ENCODE measurements around the gene SMYD3.

The SMYD3 gene

DNA sequence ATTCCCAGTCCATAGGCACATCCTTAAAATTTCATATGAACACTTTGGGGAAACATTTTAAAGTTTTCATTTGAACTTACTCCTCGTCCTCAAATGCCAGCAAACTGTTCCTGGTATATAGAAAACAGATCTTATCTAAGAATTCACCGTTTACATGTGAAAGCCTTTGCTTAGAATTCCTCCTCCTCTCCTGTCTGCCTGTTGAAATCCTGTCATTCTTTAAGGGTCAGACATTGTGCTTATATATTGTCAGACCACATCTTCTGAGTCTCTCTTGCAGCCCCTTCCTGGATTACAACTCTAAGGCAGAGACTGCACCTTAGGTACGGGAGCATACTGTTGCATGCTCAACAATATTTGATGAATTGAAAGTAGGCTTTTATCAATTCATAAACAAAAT is 239.7 kb downstream of the SMYD3 start:
- DNase-seq: no peak

DNA sequence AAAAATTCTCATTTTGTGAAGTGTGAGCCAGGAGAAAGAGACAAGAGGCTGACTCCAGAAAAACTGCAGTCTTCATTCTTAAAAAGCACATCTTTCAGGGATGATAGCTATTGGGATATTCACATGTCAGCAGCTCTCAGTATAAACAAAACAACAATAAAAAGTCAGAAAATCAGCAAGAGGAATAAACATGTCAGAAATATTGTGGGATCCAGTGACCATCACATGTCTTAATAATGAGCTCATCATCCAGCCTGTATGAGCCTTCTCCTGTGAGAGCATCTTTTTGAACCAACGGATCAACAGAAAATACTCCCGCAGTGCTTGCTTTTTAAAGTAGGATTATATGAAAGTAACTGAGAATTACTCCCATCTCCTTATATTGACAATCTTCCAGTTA is 241.6 kb downstream of the SMYD3 start:
- DNase-seq: no peak

DNA sequence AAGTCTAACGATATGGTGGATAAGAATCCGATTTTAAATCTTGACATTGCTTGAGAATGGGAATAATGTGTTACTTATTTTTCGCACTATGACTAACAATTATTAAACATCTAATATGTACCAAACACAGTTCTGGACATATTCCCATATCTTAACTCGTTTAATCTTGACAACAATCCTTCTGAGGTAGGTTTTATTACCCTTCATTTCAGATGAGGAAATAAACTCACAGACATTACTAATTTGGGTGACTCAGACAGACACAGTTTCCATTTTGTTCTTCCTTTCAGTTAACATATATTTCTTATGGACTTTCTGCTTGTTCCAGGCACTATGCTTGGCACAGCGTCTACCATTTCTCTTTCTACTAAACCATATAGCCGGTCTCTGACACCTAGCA is 244.8 kb downstream of the SMYD3 start:
- no peak for DNase-seq

DNA sequence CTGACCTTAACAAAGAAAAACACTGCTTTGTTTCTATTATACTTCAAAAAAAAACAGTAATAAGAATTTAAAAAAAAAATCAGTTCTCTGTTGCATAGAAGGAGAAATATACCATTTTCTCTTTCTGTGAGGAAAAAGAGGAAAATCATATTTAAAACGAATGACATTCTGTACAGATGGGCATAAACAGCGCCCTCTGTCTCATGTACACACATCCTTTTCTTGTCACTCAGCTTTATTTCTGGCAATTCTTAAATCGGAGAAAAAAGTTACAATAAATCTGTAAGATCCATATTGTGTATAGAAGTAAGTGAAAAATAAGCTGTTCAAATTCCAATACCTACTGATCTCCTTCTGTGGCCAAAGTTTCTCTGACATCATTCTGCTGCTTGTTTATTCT is 245.4 kb downstream of the SMYD3 start:
- no peak for DNase-seq

DNA sequence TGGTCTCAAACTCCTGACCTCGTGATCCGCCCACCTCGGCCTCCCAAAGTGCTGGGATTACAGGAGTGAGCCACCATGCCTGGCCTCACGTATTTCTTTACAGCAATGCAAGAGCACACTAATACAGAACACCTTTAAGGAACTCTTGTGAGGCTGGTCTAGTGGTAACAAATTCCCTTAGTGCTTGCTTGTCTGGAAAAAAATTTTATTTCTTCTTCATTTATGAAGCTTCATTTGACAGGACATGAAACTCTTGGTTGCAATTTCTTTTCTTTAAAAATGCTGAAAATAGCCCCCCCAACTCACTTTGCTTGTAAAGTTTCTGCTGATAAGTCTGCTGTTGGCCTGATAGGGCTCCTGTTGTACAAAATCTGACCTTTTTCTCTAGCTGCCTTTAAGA is 248.8 kb downstream of the SMYD3 start:
- DNase-seq: no peak

DNA sequence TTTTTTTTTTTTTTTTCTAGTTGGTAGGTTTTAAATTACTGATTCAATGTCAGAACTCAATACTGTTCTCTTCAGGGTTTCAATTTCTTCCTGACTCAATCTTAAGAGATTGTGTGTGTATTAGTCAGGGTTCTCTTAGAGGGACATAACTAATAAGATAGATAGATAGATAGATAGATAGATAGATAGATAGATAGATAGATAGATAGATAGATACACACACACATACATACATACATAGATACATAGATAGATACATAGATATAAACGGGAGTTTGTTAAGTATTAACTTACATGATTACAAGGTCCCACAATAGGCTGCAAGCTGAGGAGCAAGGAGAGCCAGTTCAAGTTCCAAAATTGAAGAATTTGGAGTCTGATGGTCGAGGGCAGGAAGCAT is 251.3 kb downstream of the SMYD3 start:
- no peak for DNase-seq

DNA sequence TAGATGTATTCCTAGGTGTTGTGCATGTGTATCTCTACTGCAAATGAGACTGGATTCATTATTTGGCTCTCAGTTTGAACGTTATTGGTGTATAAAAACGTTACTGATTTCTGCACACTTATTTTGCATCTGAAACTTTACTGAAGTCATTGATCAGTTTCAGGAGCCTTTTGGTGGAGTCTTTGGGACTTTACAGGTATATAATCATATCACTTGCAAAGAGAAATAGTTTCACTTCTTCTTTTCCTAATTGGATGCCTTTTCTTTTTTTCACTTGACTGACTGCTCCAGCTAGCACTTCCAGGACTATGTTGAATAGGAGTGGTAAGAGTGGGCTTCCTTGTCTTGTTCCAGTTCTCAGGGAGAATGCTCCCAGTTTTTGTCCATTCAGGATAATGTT is 252.2 kb downstream of the SMYD3 start:
- no peak for DNase-seq

DNA sequence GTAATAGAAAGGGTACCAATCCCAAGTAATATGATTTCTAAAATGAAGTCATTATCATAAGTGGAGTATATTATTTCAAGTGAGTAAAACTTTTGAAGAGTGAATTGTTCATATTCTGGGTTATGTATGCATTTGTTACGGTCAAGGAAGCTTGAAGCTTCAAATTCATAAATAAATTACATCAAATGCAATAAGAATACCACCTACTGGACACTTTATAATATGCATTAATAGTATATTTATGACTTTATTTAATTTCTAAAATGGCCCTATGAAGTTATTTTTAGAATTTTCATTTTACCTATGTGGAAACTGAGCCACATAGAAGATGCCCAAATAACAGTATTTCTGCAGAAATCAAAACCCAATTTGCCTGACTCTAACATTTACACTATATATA is 260.6 kb downstream of the SMYD3 start:
- no peak for DNase-seq

DNA sequence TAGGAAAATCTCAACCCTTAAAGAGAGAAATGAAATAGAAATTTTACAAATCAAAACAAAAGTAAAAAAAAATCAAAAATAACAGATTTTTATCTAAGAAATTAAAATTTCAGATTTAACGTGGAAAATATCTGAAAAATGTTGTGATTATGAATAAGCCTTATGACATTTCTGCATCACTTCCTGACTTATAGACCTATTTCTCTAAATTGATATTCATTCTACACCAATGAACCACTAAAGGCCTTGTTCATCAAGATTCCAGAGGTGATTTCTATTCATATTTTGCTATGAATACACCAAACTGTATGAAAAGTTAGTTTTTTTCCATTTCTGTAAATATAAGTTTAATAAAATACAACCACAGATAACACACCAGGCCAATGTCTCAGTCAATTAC is 261.5 kb downstream of the SMYD3 start:
- no peak for DNase-seq

DNA sequence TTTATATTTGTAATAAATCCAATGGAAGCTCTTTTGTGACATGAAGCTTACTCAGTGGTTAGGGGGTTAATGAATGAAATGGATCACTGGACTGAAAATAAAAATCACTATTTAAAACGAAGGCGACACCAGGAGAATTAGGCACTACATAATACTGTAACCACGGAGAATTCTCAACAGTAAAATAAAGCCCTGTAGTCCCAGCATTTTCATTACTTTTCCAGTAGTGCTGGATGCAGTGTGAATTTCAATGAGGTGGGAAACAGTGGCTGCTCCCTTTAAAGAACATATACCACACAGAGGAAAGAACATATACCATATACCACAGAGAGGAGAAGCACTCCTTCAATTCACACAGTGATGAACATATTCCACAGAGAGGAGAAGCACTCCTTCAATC is 275.0 kb downstream of the SMYD3 start:
- DNase-seq: no peak

DNA sequence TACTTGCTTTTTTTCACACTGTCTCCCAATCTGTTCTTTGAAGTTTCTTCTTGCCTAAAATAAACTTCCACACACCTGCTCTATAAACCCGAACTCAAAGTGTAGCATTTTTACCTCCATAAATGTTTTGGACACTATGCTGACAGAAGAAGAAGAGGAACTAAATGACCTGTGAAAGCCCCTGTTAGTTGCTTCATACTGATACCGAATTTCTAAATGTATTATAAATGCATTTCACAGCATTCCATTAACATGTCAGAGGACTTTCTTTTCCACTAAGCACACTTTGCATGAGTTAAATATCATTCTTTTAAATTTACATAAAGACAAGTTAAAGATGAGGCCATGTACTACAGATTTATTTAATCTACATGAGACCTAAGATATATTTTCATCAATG is 281.0 kb downstream of the SMYD3 start:
- DNase-seq: no peak

DNA sequence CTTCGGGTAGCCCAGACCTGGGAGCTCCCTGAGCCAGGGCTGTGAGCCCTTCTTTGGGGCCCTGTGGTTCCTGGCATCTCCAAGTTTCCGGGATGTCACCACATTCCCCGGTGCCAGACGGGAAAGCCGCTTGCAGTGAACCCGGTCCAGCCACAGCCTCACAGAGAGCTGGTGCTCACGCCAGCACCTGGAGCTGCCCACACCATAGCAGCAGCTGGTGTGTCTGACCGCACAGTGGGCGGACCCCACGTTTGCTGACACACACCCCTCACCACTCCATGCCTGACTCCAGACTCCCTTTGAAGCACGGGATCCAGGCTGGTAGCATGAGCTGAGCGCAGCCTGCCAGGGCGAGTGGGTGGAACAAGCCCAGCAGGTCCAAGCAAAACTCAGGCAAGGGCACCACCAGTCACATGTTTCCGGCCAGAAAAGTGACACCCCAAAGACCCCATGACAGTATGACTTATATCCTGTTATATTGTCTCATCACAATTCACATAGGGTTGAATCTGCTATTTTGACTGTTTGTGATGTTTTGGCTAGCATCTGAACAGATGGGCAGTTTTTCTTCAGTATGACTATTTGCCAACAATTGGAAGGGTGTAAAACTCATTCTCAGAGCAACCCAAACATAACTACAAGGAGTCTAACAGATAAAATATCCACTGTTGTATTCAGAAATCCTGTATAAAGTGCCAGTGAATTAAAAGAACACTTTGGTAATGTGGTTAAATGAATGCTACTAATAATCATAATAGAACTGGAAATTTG is 285.4 kb downstream of the SMYD3 start:
- DNase-seq: no peak

DNA sequence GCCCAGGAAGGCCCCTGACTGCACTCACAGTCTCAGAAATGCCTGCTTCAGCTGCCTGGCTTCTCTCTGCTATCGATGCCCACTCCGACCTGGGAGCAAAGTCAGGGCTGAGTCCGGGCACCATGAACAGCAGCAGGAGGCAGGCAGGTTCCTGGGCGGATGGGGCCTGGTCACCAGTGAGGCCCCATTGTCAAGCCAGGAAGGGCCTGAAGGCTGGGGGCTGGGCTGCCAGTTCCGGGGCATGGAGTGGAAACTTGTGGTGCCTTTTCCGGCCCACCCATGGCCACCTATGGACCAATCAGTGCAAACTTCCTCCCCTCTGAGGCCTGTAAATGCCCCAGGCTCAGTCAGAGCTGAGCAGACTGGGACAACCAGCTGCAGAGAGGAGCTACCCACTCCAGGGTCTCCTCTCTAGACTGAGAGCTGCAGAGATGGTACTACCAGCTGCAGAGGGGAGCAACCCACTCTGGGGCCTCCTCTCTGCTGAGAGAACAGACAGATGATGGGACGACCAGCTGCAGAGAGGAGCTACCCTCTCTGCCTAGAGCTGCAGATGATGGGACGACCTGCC is 286.5 kb downstream of the SMYD3 start:
- DNase-seq: no peak

DNA sequence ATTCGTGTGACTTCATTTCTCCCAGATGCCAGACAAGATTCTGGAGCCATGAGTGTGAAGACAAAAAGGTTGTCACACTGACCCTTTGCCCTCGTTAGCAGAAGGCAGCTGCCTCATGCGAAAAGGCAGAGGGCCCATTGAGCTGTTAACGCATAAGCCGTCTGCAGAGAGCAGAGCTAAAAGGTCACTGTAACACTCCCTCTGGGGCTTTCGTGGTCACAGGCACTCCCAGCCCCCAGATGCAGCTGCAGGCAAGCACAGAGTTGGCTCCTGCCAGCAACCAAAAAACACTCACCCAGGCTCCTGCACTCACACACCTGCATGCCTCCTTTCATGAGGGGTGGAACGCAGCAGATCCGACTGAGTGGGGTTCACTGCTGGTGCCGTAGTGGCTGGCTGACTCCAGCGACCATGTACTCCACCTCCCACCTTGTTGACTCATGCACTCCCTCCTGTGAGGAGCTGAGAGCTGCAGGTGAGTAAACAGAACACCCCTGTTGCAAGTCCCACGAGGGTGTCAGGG is 287.5 kb downstream of the SMYD3 start:
- DNase-seq: no peak

DNA sequence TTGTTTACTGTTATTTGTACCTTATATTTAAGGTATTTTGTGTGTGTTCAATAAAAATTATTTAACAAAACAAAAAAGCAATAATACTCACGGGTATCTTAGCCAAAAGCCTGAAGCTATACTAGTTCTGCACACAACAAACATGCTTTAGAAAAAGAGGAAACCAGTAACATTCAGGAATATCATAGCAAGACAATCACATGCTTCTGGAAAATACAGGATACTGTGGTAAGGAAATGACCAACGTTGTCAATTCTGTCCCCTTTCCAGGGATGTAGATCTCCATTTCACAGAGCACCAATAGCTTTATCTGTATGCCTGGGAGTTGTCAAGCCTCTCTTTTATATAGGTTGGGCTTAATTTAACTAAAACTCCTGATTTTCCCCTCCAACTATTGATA is 288.4 kb downstream of the SMYD3 start:
- no peak for DNase-seq

DNA sequence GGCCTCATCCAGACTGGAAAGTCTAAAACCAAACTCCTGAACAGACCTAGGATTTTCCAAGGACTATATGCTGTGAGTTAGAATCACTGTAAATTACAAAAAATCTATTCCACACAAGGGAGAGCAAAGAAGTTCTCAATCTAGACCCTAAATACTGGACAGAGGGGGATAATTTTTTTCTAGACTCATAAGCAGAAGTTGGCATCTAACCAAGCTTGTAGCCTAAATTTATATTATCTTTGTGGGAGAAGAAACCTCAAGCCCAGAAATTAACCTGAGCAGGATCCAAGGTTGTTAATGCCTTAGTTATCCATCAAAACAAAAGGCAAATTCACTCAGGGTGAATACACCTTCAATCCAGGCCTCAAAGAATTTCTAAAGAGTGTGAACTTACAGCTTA is 290.2 kb downstream of the SMYD3 start:
- no peak for DNase-seq

DNA sequence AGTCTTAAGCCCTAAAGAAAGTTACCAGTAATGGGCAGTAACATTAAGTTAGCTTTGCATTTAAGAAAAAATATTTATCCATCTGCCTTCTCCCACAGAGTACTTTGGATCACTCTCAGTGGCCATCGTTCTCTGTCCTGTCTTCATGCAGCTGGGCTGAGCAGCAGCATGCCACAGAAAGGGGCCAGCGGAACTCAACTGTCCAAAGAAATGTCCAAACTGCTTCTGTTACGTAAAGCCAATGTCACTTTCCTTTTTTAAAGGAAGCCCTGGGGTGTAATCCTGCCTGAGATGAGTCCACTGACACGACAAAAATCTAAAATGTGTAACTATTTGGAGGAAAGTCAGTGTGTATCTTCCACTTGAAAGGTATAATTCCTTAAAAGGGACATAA is 291.6 kb downstream of the SMYD3 start:
- DNase-seq: peak; percentile 22

DNA sequence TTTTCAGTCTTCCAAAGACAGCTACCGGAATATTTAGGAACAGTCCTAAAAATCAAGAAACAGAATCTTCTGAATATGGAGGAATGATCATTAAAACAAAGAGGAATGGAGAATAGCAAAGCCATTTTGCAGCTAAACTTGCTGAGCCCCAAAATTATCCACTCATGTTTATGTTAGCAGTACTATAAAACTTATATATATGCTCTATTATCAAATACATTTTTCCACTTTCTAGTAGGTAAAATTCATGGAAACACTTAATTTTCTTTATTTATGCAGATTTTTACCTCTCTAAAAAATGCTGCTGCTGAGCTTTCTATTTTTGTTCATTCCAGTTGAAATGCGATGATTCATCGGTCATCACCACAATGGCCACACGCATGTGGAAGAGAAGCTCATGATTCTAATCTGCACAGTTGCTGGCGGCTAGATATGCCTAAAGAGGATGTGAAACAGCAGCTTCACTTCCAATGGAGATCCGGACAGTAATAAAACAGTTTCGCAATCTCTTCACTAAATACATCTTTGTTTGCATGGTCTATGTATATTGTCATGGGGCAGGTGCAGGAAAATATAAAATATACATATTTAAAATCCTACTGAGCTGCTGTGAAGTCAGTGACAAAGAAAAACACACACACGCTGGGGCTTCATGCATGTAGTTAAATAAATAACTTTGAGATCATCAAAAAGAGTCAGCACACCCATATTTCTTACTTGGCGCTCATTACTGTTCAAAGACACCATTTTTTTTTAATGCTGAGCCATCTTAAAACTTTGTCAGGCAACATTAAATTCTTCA is 292.2 kb downstream of the SMYD3 start:
- DNase-seq: peak; percentile 8

DNA sequence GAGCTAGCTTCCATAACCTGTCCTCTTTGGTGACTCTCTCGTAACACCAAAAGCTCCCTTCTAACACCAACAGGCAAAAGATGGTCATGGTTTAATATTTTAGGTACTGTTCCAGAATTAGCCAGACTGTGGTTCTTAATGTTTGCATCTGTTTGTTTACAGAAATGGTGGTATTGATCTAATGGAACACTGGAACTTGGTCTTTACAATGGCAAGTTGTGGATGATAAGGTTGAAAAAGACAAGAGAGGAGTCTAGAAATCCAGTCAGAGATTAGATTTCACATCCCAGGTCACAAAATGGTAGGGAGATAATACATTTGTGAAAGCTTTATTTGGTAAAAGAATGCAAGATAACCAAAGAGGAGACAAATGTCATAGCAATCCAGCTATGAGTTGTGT is 293.1 kb downstream of the SMYD3 start:
- no peak for DNase-seq

DNA sequence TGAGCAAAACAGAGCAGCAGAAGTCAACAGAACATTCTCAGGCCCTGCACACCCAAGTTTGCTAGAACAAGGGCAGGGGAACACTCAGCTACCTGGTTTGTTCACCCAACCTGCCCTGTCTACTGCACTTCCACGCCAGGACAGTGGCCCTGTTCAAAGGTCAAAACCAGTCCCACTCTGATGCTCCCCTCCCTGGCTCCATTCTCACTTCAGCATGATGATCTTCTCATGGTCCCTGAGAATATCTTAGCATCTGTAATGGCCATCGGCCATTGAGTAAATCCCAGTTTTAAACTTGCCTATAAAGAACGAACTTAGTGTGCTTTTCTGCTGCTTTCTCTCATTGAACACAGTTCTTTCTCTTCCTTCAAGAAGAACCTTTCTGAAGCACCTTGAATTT is 293.6 kb downstream of the SMYD3 start:
- DNase-seq: no peak

DNA sequence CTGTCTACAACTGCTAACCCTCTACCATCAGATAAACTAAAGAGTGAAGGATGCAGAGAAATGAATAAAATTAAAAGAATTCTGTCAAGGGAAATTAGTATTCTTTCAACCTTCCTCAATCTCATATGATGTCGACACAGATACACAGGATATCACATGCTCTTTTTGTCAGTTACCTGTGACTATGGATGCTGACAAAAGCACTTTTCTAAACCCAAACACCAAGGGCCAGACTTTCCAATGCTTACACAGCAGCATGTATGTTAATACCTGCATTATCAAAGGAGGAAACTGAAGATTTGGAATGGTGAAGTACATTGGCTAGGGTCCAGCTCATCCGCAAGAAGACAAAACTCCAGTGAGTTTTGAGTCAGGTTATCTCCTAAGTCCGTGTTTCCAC is 294.0 kb downstream of the SMYD3 start:
- DNase-seq: no peak

DNA sequence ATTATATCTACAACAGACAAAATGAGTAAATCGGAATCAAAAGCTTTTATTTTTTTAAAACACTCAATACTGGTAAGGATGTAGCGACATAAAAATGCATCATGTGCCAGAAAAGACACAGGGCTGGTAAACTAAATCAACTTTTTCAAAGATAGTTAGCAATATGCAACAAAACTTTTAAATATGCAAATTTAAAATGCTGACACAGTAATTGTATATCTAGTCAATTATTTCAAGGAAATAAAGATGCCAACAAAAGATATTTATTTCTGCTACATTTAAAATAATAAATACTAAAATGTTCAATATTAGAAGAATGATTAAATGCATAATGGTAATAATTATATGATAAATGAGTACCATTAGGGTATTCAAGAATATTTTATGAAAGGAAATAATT is 295.1 kb downstream of the SMYD3 start:
- DNase-seq: no peak

DNA sequence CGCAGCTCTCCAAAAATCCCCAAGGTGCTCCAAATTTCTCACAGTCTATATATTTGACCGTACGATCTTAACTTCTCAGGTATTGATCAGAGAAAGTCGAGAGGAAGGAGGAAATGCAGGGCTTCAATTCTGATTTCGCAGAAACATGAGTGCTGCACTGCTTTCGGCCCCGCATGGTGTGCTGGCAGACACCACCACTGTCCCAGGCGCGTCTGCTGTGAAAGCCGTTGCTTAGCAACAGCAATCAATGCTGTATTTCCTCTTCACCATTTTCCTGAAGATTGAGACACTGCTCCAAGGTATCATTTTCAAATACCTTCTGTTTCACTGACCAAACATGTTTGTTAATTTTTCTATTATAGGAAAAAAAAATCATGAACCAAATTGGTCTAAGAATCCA is 296.3 kb downstream of the SMYD3 start:
- DNase-seq: no peak

DNA sequence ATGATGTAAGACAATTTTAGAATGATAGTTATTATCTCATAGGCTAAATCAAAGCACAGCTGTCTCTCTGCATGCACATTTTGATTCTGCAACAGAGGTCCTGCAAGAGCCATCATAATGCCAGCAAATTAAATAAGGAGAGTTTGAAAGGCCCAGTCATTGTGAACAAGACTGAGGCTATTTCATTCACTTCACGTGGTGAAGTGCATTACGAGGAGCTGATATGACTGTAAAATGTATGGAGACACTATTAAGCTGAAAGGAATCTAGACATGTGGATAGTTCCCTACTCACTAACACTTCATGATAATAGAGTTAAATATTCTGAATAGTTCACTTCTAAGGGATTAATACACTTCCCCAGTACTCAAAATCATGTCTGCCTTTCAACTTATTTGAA is 299.0 kb downstream of the SMYD3 start:
- no peak for DNase-seq

Data from midbrain (tissue), 1 donor.